Mammary epithelial cell (primary cell): Measurements from ENCODE around the gene GPR85.

Experiments used
- EZH2 ChIP-seq: IDR thresholded peaks from 2 replicates; pipeline ENCODE4 v1.6.1; 2012; ENCODE audit warnings: low read length, inconsistent platforms, borderline replicate concordance
- TF ChIP-seq, protein P1 (sequence below), 2 donors: IDR thresholded peaks in 1 of 2; conservative IDR thresholded peaks in 1 of 2; 2 replicates each; pipeline ENCODE4 v1.5.1; 2011 to 2012; ENCODE audit warnings: inconsistent platforms in 2 of 2, low read length in 2 of 2, mild to moderate bottlenecking in 2 of 2, control low read depth in 1 of 2, low read depth in 1 of 2; ENCODE audit not compliant: insufficient read depth in 1 of 2; ENCODE audit errors: extremely low read depth in 1 of 2

DNA sequence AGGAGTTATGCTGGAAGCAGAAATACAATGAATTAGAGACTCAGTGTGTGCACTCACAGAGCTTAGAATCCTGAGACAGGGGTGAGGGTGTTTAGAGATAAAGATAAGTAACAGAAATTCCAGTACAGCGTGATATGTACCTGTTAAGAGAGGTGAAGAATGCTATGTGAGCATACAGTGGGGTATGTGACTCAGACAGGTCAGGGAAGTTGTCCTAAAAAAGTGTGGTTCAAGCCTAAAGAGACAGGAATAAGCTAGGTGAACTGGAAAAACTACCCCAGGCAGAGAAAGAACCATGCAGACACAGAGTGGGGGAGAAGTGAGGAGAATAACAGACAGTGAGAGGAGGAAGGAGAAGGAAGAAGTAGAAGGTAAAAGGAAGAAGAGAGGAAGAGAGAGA is 23.1 kb upstream of the GPR85 start:
- TF ChIP-seq, protein P1, sequence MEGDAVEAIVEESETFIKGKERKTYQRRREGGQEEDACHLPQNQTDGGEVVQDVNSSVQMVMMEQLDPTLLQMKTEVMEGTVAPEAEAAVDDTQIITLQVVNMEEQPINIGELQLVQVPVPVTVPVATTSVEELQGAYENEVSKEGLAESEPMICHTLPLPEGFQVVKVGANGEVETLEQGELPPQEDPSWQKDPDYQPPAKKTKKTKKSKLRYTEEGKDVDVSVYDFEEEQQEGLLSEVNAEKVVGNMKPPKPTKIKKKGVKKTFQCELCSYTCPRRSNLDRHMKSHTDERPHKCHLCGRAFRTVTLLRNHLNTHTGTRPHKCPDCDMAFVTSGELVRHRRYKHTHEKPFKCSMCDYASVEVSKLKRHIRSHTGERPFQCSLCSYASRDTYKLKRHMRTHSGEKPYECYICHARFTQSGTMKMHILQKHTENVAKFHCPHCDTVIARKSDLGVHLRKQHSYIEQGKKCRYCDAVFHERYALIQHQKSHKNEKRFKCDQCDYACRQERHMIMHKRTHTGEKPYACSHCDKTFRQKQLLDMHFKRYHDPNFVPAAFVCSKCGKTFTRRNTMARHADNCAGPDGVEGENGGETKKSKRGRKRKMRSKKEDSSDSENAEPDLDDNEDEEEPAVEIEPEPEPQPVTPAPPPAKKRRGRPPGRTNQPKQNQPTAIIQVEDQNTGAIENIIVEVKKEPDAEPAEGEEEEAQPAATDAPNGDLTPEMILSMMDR (conservative IDR thresholded peaks at IDR 0.05 in 1 of 2, IDR thresholded peaks at IDR 0.05 in 1 of 2; ENCODE audit: extremely low read depth in 1 of 2, insufficient read depth in 1 of 2, low read depth in 1 of 2, low read length in 2 of 2) = no peak
- TF ChIP-seq EZH2 = no peak
